HS-5 (cell line): ENCODE measurements around the gene RAD21L1.

ENCODE experiments used
- DNase-seq: peaks from one replicate; pipeline ENCODE4 v3.0.0-alpha.2; 2012; ENCODE audit warnings: low read depth

RAD21L1 gene

GRCh38 chr20:1273366-1273765, 47.5 kb downstream of the RAD21L1 start:
- no peak for DNase-seq

- no peak for DNase-seq
Measured at GRCh38 chr20:1274485-1275311, 48.9 kb downstream of the RAD21L1 start.

- DNase-seq: no peak
Measured at GRCh38 chr20:1275919-1276318, 50.1 kb downstream of the RAD21L1 start.

GRCh38 chr20:1277529-1278322, 51.9 kb downstream of the RAD21L1 start:
- no peak for DNase-seq

GRCh38 chr20:1278993-1279392, 53.1 kb downstream of the RAD21L1 start:
- DNase-seq: no peak

GRCh38 chr20:1280195-1281102, 54.6 kb downstream of the RAD21L1 start:
- no peak for DNase-seq

- DNase-seq: no peak
Measured at GRCh38 chr20:1281279-1282057, 55.6 kb downstream of the RAD21L1 start.

- DNase-seq: no peak
Measured at GRCh38 chr20:1282966-1283365, 57.1 kb downstream of the RAD21L1 start.

- DNase-seq: no peak
Measured at GRCh38 chr20:1283522-1284510, 58.0 kb downstream of the RAD21L1 start.

- no peak for DNase-seq
Measured at GRCh38 chr20:1286267-1287024, 60.6 kb downstream of the RAD21L1 start.

- DNase-seq: no peak
Measured at GRCh38 chr20:1287306-1287705, 61.5 kb downstream of the RAD21L1 start.

GRCh38 chr20:1287787-1288569, 62.1 kb downstream of the RAD21L1 start:
- DNase-seq: no peak

GRCh38 chr20:1291191-1291741, 65.4 kb downstream of the RAD21L1 start:
- no peak for DNase-seq

GRCh38 chr20:1292620-1293019, 66.8 kb downstream of the RAD21L1 start:
- no peak for DNase-seq

- no peak for DNase-seq
Measured at GRCh38 chr20:1293641-1294379, 68.0 kb downstream of the RAD21L1 start.

- DNase-seq: no peak
Measured at GRCh38 chr20:1294497-1294896, 68.7 kb downstream of the RAD21L1 start.

GRCh38 chr20:1295276-1295930, 69.6 kb downstream of the RAD21L1 start:
- DNase-seq: no peak
